GM18519 (cell line): Measurements from ENCODE around the gene UQCC5.

Source experiments
- ATAC-seq: cut with Tn5 transposase; IDR thresholded peaks from one replicate; pipeline ENCODE4 v1.9.1; 2021; ENCODE audit warnings: mild to moderate bottlenecking, moderate library complexity; ENCODE audit not compliant: unreplicated experiment, low FRiP score

UQCC5 gene

GRCh38 chr3:52536369-52537164 lies at the start of gene UQCC5:
TSS of gene UQCC5 (plus strand) at chr3:52536605. CDS start at chr3:52536756, 151 bp downstream.
- peak; percentile 75 for ATAC-seq

- ATAC-seq: no peak
Observed at GRCh38 chr3:52487050-52487787, 49.2 kb upstream of the UQCC5 start.

- ATAC-seq: no peak
Observed at GRCh38 chr3:52487788-52488691, 48.4 kb upstream of the UQCC5 start.

GRCh38 chr3:52488746-52489145 lies 47.7 kb upstream of the UQCC5 start:
- ATAC-seq: no peak

GRCh38 chr3:52489453-52489852 lies 47.0 kb upstream of the UQCC5 start:
- no peak for ATAC-seq

GRCh38 chr3:52490035-52490938 lies 46.1 kb upstream of the UQCC5 start:
- ATAC-seq: no peak

- ATAC-seq: no peak
Observed at GRCh38 chr3:52490939-52491526, 45.4 kb upstream of the UQCC5 start.

GRCh38 chr3:52492059-52492458 lies 44.3 kb upstream of the UQCC5 start:
- ATAC-seq: no peak

- ATAC-seq: no peak
Observed at GRCh38 chr3:52493232-52494017, 43.0 kb upstream of the UQCC5 start.

GRCh38 chr3:52494445-52494844 lies 42.0 kb upstream of the UQCC5 start:
- ATAC-seq: no peak

GRCh38 chr3:52494886-52495495 lies 41.4 kb upstream of the UQCC5 start, which contains the start of gene STAB1:
TSS of gene STAB1 (plus strand) at chr3:52495338. CDS start at chr3:52495414, 76 bp downstream.
- no peak for ATAC-seq

GRCh38 chr3:52495777-52496602 lies 40.4 kb upstream of the UQCC5 start:
- ATAC-seq: no peak

- no peak for ATAC-seq
Observed at GRCh38 chr3:52498137-52499054, 38.0 kb upstream of the UQCC5 start.

- ATAC-seq: no peak
Observed at GRCh38 chr3:52501046-52501445, 35.4 kb upstream of the UQCC5 start.

- ATAC-seq: no peak
Observed at GRCh38 chr3:52502001-52502400, 34.4 kb upstream of the UQCC5 start.

GRCh38 chr3:52502808-52503350 lies 33.5 kb upstream of the UQCC5 start:
- ATAC-seq: no peak
